DOHH2 (cell line): ENCODE measurements around the gene MARVELD1.
A peak's percentile ranks its signal among the peaks of the same experiment; 100 is the strongest.

Experiments used
- H3F3A ChIP-seq: fragments of 200-600 bp; sonication (generic), shearing (Covaris generic); 2 replicates; pipeline ENCODE4 v1.6.0; 2016; ENCODE audit warnings: antibody characterized with exemption, mild to moderate bottlenecking; ENCODE audit not compliant: control insufficient read depth, insufficient read depth
- H3K27ac ChIP-seq: fragments of 200-600 bp; sonication (generic); 2 replicates; pipeline ENCODE4 v1.5.1; 2014; ENCODE audit warnings: low read depth, mild to moderate bottlenecking, low read length, moderate library complexity
- H3K27me3 ChIP-seq: fragments of 200-600 bp; sonication (generic); 2 replicates; pipeline ENCODE4 v1.6.1; 2014; ENCODE audit warnings: mild to moderate bottlenecking, low read length, mixed read lengths; ENCODE audit not compliant: control insufficient read depth
- H3K36me3 ChIP-seq: fragments of 200-600 bp; sonication (generic); 2 replicates; pipeline ENCODE4 v1.6.1; 2014; ENCODE audit warnings: mild to moderate bottlenecking, low read length, moderate library complexity, mixed read lengths; ENCODE audit not compliant: control insufficient read depth
- H3K4me1 ChIP-seq: fragments of 200-600 bp; sonication (generic); 2 replicates; pipeline ENCODE4 v1.6.1; 2014; ENCODE audit warnings: mild to moderate bottlenecking, low read length, mixed read lengths; ENCODE audit not compliant: control insufficient read depth
- H3K4me2 ChIP-seq: fragments of 200-600 bp; sonication (generic); 2 replicates; pipeline ENCODE4 v1.6.0; 2014; ENCODE audit warnings: mild to moderate bottlenecking, low read length, moderate library complexity
- H3K4me3 ChIP-seq: fragments of 200-600 bp; sonication (generic); 2 replicates; pipeline ENCODE4 v1.5.1; 2014; ENCODE audit warnings: mild to moderate bottlenecking, low read length, mixed read lengths
- H3K79me2 ChIP-seq: fragments of 200-600 bp; sonication (generic); 2 replicates; pipeline ENCODE4 v1.6.1; 2014; ENCODE audit warnings: mild to moderate bottlenecking, low read length, mixed read lengths; ENCODE audit not compliant: control insufficient read depth
- H3K9me2 ChIP-seq: fragments of 200-600 bp; sonication (generic); replicated peaks from 2 replicates; pipeline ENCODE4 v1.6.1; 2014; ENCODE audit warnings: mild to moderate bottlenecking, low read length, mixed read lengths; ENCODE audit not compliant: control insufficient read depth
- H3K9me3 ChIP-seq: fragments of 200-600 bp; sonication (generic); 2 replicates; pipeline ENCODE4 v1.6.1; 2014; ENCODE audit warnings: antibody characterized with exemption, low read length, mixed read lengths; ENCODE audit not compliant: control insufficient read depth, insufficient read depth
- H4K20me1 ChIP-seq: fragments of 200-600 bp; sonication (generic); 2 replicates; pipeline ENCODE4 v1.6.0; 2014; ENCODE audit warnings: low read depth, mild to moderate bottlenecking, antibody characterized with exemption, low read length, moderate library complexity; ENCODE audit not compliant: control insufficient read depth, insufficient read depth
- EZH2phosphoT487 ChIP-seq: fragments of 200-600 bp; sonication (generic); IDR thresholded peaks from 2 replicates; pipeline ENCODE4 v1.6.1; 2017; ENCODE audit warnings: borderline replicate concordance, mild to moderate bottlenecking, antibody characterized with exemption, low read length, moderate library complexity, mixed read lengths
- TF ChIP-seq, protein P1 (sequence below): fragments of 200-600 bp; sonication (generic); IDR thresholded peaks from one replicate; pipeline ENCODE4 v1.5.1; 2014; ENCODE audit warnings: antibody characterized with exemption, mild to moderate bottlenecking, low read depth, low read length; ENCODE audit not compliant: poor library complexity, severe bottlenecking

MARVELD1 gene

DNA sequence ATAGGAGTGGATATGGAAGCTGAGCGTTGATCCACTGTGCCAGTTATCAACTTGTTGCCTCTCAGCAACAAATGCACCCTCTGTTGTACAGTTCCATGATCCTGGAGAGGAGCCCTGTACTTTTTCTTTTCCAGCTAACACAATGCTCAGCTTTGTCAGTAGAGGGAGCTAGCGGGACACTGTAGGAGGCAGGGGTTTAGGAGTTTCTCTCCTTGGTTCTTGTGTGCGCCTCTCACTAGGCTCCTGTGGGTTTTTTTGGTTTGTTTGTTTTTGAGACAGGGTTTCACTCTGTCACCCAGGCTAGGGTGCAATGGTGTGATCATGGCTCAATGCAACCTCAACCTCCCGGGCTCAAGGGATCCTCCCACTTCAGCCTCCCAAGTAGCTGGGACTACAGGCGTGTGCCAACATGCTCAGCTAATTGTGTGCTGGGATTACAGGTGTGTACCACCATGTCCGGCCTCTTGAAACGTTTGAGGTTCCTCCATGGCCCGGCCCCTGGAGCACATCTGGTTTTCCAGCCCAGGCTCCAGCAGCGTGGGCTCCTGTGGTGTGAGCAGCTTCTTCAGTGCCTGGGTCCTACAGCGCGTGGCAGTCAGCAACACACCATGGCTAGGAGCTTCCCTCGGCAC is 12.0 kb upstream of the MARVELD1 start:
- Histone ChIP-seq H3K27ac (no peak overlapping the region), H3K36me3 (no peaks in the 10 kb centered on the region), H3K9me2 (no peaks in the 10 kb centered on the region), H3K9me3 (no peaks in the 10 kb centered on the region), H3K79me2 (no peaks in the 10 kb centered on the region), H3K4me3 (no peak overlapping the region), H4K20me1 (no peaks in the 10 kb centered on the region), H3K4me1 (no peaks in the 10 kb centered on the region), H3F3A (no peaks in the 10 kb centered on the region), H3K27me3 (no peaks in the 10 kb centered on the region; the same call in 1 of the 2 replicates), H3K4me2 (no peak overlapping the region)
- TF ChIP-seq, protein P1, sequence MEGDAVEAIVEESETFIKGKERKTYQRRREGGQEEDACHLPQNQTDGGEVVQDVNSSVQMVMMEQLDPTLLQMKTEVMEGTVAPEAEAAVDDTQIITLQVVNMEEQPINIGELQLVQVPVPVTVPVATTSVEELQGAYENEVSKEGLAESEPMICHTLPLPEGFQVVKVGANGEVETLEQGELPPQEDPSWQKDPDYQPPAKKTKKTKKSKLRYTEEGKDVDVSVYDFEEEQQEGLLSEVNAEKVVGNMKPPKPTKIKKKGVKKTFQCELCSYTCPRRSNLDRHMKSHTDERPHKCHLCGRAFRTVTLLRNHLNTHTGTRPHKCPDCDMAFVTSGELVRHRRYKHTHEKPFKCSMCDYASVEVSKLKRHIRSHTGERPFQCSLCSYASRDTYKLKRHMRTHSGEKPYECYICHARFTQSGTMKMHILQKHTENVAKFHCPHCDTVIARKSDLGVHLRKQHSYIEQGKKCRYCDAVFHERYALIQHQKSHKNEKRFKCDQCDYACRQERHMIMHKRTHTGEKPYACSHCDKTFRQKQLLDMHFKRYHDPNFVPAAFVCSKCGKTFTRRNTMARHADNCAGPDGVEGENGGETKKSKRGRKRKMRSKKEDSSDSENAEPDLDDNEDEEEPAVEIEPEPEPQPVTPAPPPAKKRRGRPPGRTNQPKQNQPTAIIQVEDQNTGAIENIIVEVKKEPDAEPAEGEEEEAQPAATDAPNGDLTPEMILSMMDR, result peak; percentile 79
- TF ChIP-seq EZH2phosphoT487, result no peak

DNA sequence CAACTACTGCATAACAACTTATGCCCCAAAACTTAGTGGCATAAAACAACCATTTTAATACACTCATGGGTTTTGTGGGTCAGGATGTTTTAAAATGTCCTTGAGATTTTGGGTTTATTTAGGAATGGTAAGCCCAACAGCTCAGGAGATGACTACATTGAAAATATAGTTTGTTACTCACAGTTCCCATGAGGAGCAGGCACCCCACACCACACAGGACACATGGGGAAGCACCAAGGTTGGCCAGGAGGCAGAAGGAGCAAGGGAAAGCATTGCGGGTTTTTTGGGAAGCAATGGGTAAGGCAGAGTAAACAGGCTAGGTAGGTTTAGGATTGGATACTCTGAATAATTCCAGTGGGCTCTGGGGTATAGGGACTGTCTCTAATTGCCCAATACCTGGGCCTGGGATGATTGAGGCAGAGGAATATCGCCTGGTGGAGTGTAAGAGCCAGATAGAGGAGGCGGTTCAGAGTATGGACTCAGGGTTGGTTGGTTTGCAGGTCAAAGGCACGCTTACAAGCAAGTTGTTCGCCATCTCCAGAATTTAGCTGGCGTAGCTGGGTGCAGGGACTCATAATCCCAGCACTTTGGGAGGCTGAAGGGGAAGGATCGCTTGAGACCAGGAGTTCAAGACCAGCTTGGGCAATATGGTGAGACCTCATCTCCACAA is 10.0 kb upstream of the MARVELD1 start:
- no peaks in the 10 kb centered on the region for H4K20me1 ChIP-seq
- no peak overlapping the region for H3K27ac ChIP-seq
- no peaks in the 10 kb centered on the region for H3K9me2 ChIP-seq
- no peaks in the 10 kb centered on the region for H3F3A ChIP-seq
- no peak overlapping the region for H3K4me3 ChIP-seq
- H3K9me3 ChIP-seq, result no peaks in the 10 kb centered on the region
- no peaks in the 10 kb centered on the region for H3K4me1 ChIP-seq
- no peaks in the 10 kb centered on the region; the same call in none of the 2 replicates for H3K27me3 ChIP-seq
- no peaks in the 10 kb centered on the region for H3K36me3 ChIP-seq
- H3K4me2 ChIP-seq, result no peak overlapping the region
- TF ChIP-seq EZH2phosphoT487, result no peak
- TF ChIP-seq, protein P1, result no peak
- H3K79me2 ChIP-seq, result no peaks in the 10 kb centered on the region

DNA sequence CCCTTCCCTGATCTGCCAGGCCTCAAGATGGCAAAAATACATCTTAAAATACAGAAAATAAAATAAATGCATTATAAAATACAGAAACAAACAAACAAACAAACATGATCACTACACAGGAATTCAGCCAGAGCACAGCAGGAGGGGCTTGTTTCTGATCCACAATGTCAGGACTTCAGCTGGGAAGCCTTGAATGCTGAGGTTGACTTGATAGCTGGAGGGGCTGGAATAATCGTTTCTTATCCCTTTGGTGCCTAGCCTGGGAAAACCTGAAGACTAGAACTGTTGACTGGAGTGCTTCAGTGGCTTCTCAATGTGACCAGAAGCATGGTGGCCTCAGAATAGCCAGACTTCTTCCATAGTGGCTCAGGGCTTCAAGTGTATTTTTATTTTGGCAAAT is 9.2 kb upstream of the MARVELD1 start:
- Histone ChIP-seq H3K4me2 (no peak overlapping the region), H3K9me2 (no peaks in the 10 kb centered on the region), H3K4me1 (no peaks in the 10 kb centered on the region), H3K4me3 (no peak overlapping the region), H3K9me3 (no peaks in the 10 kb centered on the region), H3K27ac (no peak overlapping the region), H3K36me3 (no peaks in the 10 kb centered on the region), H3F3A (no peaks in the 10 kb centered on the region), H4K20me1 (no peaks in the 10 kb centered on the region), H3K79me2 (no peaks in the 10 kb centered on the region), H3K27me3 (no peaks in the 10 kb centered on the region; the same call in none of the 2 replicates)
- no peak for TF ChIP-seq EZH2phosphoT487
- TF ChIP-seq, protein P1, result no peak
